SK-N-SH (cell line): ENCODE data around the gene AMACR. TPM values are rescaled to one million over a fixed set of nuclear protein-coding genes. Genes with fewer than 3 reads are reported as not detected.

ENCODE experiments used
- CTCF ChIA-PET: fragments of 300-600, 350-600 bp; formaldehyde crosslinking; extraction: SDS; loops from one replicate; lab custom pipeline; 2021; lab: Yijun Ruan, JAX
- POLR2A ChIA-PET: fragments of 350-600 bp; sonication (Branson Sonifier 250); formaldehyde crosslinking; extraction: SDS; loops from one replicate; lab custom pipeline; 2020; ENCODE audit warnings: antibody characterized with exemption, inconsistent platforms; lab: Yijun Ruan, JAX
- DNase-seq: peaks from one replicate; pipeline ENCODE4 v3.0.0; 2012
- H2AFZ ChIP-seq: fragments of 200-600 bp; sonication (generic); 2 replicates; pipeline ENCODE4 v1.8.1; 2016; ENCODE audit warnings: antibody characterized with exemption, mild to moderate bottlenecking, low read depth
- H3F3A ChIP-seq: fragments of 200-600 bp; sonication (generic); replicated peaks from 2 replicates; pipeline ENCODE3; 2016; ENCODE audit warnings: antibody characterized with exemption, mild to moderate bottlenecking; ENCODE audit not compliant: insufficient read depth
- H3K27ac ChIP-seq, 2 experiments: fragments of 200-500 bp in 1 of 2; fragments of 200-600 bp in 1 of 2; sonication (Bioruptor generic) in 1 of 2; sonication (generic), shearing (Covaris generic) in 1 of 2; 2 replicates each; pipeline versions ENCODE4 v1.5.1 to v1.6.1; 2014 to 2016; ENCODE audit warnings: low read depth in 2 of 2, inconsistent platforms in 1 of 2, low read length in 1 of 2, mild to moderate bottlenecking in 1 of 2, mixed read lengths in 1 of 2
- H3K27me3 ChIP-seq: fragments of 200-600 bp; sonication (generic), shearing (Covaris generic); 2 replicates; pipeline ENCODE4 v1.6.1; 2016; ENCODE audit warnings: mixed run types; ENCODE audit not compliant: insufficient read depth
- H3K36me3 ChIP-seq, 2 experiments: fragments of 200-500 bp in 1 of 2; fragments of 200-600 bp in 1 of 2; sonication (Bioruptor generic) in 1 of 2; sonication (generic) in 1 of 2; replicated peaks in 1 of 2; 2 replicates each; pipeline versions ENCODE3 to v1.5.1; 2014 to 2016; ENCODE audit warnings: low read length in 1 of 2, mild to moderate bottlenecking in 1 of 2; ENCODE audit not compliant: insufficient read depth in 2 of 2, control insufficient read depth in 1 of 2
- H3K4me1 ChIP-seq, 2 experiments: fragments of 200-500 bp in 1 of 2; fragments of 200-600 bp in 1 of 2; sonication (Bioruptor generic) in 1 of 2; sonication (generic), shearing (Covaris generic) in 1 of 2; 2 replicates each; pipeline versions ENCODE4 v1.5.1 to v1.6.1; 2014 to 2016; ENCODE audit warnings: low read depth in 1 of 2, low read length in 1 of 2, mixed run types in 1 of 2; ENCODE audit not compliant: insufficient read depth in 2 of 2, control insufficient read depth in 1 of 2
- H3K4me2 ChIP-seq: fragments of 200-600 bp; sonication (generic), shearing (Covaris generic); 2 replicates; pipeline ENCODE4 v1.6.1; 2017; ENCODE audit warnings: mixed run types
- H3K4me3 ChIP-seq, 2 experiments: fragments of 200-500 bp in 1 of 2; fragments of 200-600 bp in 1 of 2; sonication (Bioruptor generic) in 1 of 2; sonication (generic), shearing (Covaris generic) in 1 of 2; 2 replicates each; pipeline versions ENCODE4 v1.5.1 to v1.8.1; 2014 to 2016; ENCODE audit warnings: low read depth in 2 of 2, inconsistent platforms in 1 of 2, low read length in 1 of 2, mild to moderate bottlenecking in 1 of 2, mixed read lengths in 1 of 2, moderate library complexity in 1 of 2
- H3K79me2 ChIP-seq: fragments of 200-600 bp; sonication (generic); 2 replicates; pipeline ENCODE4 v1.8.1; 2017; ENCODE audit warnings: mild to moderate bottlenecking; ENCODE audit not compliant: insufficient read depth
- H3K9ac ChIP-seq: fragments of 200-600 bp; sonication (generic); 2 replicates; pipeline ENCODE4 v1.6.1; 2017; ENCODE audit warnings: mixed run types
- H3K9me2 ChIP-seq: fragments of 200-600 bp; sonication (generic); 2 replicates; pipeline ENCODE4 v1.6.1; 2017; ENCODE audit warnings: mixed run types
- H3K9me3 ChIP-seq: fragments of 200-600 bp; sonication (generic); 2 replicates; pipeline ENCODE4 v1.6.1; 2017; ENCODE audit warnings: mixed run types, mild to moderate bottlenecking, moderate library complexity
- H4K20me1 ChIP-seq: fragments of 200-600 bp; sonication (generic); 2 replicates; pipeline ENCODE4 v1.6.1; 2017; ENCODE audit warnings: mild to moderate bottlenecking, mixed run types; ENCODE audit not compliant: insufficient read depth
- CHD2 ChIP-seq: fragments of 150-350 bp; IDR thresholded peaks from 2 replicates; pipeline ENCODE4 v1.6.1; 2018; ENCODE audit warnings: low read length; ENCODE audit not compliant: partially characterized antibody
- ELF1 ChIP-seq: IDR thresholded peaks from 2 replicates; pipeline ENCODE4 v1.4.0; 2012
- FOSL2 ChIP-seq: IDR thresholded peaks from 2 replicates; pipeline ENCODE4 v1.4.0; 2012; ENCODE audit warnings: low read depth, mild to moderate bottlenecking, moderate library complexity, borderline replicate concordance
- FOXJ3 ChIP-seq: sonication (generic); formaldehyde crosslinking; IDR thresholded peaks from 2 replicates; pipeline ENCODE4 v1.5.1; 2020; ENCODE audit warnings: mild to moderate bottlenecking, missing genetic modification reagents
- FOXM1 ChIP-seq: IDR thresholded peaks from 2 replicates; pipeline ENCODE4 v1.4.0; 2012; ENCODE audit warnings: low read depth, mild to moderate bottlenecking
- GATA2 ChIP-seq: sonication (generic); formaldehyde crosslinking; IDR thresholded peaks from 2 replicates; pipeline ENCODE4 v1.5.0; 2020; ENCODE audit warnings: mild to moderate bottlenecking, missing genetic modification reagents
- IRF3 ChIP-seq: fragments of 150-350 bp; IDR thresholded peaks from 2 replicates; pipeline ENCODE4 v1.6.1; 2016; ENCODE audit warnings: mild to moderate bottlenecking, low read depth, low read length
- RAD21 ChIP-seq: IDR thresholded peaks from 2 replicates; pipeline ENCODE4 v1.6.1; 2012; ENCODE audit warnings: mild to moderate bottlenecking, low read length
- RCOR1 ChIP-seq: fragments of 150-350 bp; IDR thresholded peaks from 2 replicates; pipeline ENCODE4 v1.6.1; 2017; ENCODE audit warnings: antibody characterized with exemption, low read length
- REST ChIP-seq: IDR thresholded peaks from 2 replicates; pipeline ENCODE4 v1.6.1; 2012; ENCODE audit warnings: mild to moderate bottlenecking, low read depth, low read length, moderate library complexity
- SIN3A ChIP-seq: IDR thresholded peaks from 2 replicates; pipeline ENCODE4 v1.6.1; 2012; ENCODE audit warnings: low read depth, mild to moderate bottlenecking, low read length, moderate library complexity, borderline replicate concordance
- SMC3 ChIP-seq: IDR thresholded peaks from 2 replicates; pipeline ENCODE4 v1.6.1; 2012; ENCODE audit warnings: low read depth, low read length, improper control_type of control experiment
- TAF1 ChIP-seq: IDR thresholded peaks from 2 replicates; pipeline ENCODE4 v1.6.1; 2012; ENCODE audit warnings: low read depth, mild to moderate bottlenecking, low read length, moderate library complexity, borderline replicate concordance
- TEAD4 ChIP-seq: IDR thresholded peaks from 2 replicates; pipeline ENCODE4 v1.4.0; 2012; ENCODE audit warnings: mild to moderate bottlenecking, borderline replicate concordance; ENCODE audit not compliant: insufficient read depth
- USF1 ChIP-seq: IDR thresholded peaks from 2 replicates; pipeline ENCODE4 v1.4.0; 2012; ENCODE audit warnings: low read depth, borderline replicate concordance
- USF2 ChIP-seq: fragments of 150-350 bp; IDR thresholded peaks from 2 replicates; pipeline ENCODE4 v1.6.1; 2017; ENCODE audit warnings: antibody characterized with exemption, low read length, low read depth, borderline replicate concordance
- YY1 ChIP-seq: IDR thresholded peaks from 2 replicates; pipeline ENCODE4 v1.4.0; 2012; ENCODE audit warnings: low read depth, mild to moderate bottlenecking
- WGBS: methylation state at CpG from one replicate; pipeline ENCODE4 v1.1.6; 2017; ENCODE audit warnings: low lambda C conversion rate; 5-methylcytosine and 5-hydroxymethylcytosine counted together
- polyA plus RNA-seq, 3 experiments: library from polyadenylated mRNA; depleted of rRNA; stranded (reverse); fragments of >200 nt; gene quantifications; 2 replicates each; pipeline ENCODE4 v1.2.3, GENCODE V29; 2012
- TF ChIP-seq, protein P1 (sequence below): IDR thresholded peaks from 2 replicates; pipeline ENCODE4 v1.4.0; 2012; ENCODE audit warnings: low read depth

AMACR gene
- polyA plus RNA-seq, 1 of the 3 experiments (the other 2 are of a cell fraction) = 11.8 TPM

DNA sequence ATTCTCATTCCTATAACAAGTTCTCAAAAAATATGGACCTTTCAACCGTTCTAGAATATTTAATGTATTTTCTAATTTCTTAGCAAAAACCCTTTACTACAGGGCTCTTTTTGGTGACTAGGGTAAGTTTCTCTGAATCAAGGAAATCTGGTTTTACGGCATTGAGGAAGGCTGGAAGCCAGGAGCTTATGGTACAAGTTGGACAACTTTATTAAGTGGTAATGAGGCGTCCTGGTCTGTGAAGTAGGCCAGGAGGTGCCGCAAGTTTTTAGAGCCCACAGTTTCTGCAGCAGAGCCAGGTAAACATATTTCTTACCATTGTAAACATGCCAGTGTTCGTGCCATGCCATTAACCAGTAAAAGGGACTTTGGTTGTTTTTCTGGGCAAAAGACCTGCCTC is 49.7 kb upstream of the AMACR start:
- Histone ChIP-seq H3K79me2 (no peaks in the 10 kb centered on the region), H3K27me3 (no peaks in the 10 kb centered on the region), H3K9me3 (no peaks in the 10 kb centered on the region), H3K9ac (no peak overlapping the region), H3K4me2 (no peak overlapping the region), H3K4me3 (no peak overlapping the region), H3K9me2 (no peaks in the 10 kb centered on the region), H2AFZ (no peak overlapping the region), H3K27ac (no peak overlapping the region), H3F3A (peaks cover 8% of the 10 kb centered on the region), H3K36me3 (peaks cover 0 to 4% of the 10 kb centered on the region in 2 experiments), H3K4me1 (peaks cover 0 to 16% of the 10 kb centered on the region in 2 experiments; a peak in 2 of 4 replicates), H4K20me1 (no peaks in the 10 kb centered on the region)
- no peak for DNase-seq
- TF ChIP-seq CHD2 (no peak), GATA2 (CRISPR knock-in tag) (no peak), REST (no peak), FOSL2 (no peak), RCOR1 (no peak), YY1 (no peak), FOXJ3 (no peak), SMC3 (no peak), FOXM1 (no peak), RAD21 (no peak)
- ChIA-PET CTCF (no interaction called here), POLR2A (no interaction called here)
- 91% methylated on average over 5 of the region's 5 CpGs for WGBS

DNA sequence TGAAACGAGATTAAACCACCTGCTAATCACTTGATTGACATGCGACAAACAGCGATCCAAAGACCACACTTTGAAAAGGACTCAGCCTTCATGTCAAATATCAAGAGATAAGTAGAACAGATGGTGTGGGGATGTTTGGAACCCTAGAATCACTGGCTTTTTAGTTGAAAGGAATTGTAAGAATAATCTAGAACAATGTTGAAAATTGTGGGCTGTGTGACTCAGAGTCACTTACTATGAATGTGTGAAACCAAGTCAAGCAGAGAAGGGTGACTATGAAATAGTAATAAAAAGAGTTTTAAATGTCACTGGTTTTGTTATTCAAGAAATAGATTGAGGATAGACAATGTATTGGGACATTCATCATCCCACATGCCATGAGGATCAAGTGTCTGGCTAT is 49.3 kb upstream of the AMACR start:
- CTCF ChIA-PET = no interaction called here
- no peak overlapping the region for H3K4me2 ChIP-seq
- H3K9me3 ChIP-seq = no peaks in the 10 kb centered on the region
- no peaks in the 10 kb centered on the region for H3K79me2 ChIP-seq
- H3F3A ChIP-seq = peaks cover 13% of the 10 kb centered on the region
- H3K4me3 ChIP-seq = no peak overlapping the region
- POLR2A ChIA-PET = no interaction called here
- H3K27me3 ChIP-seq = no peaks in the 10 kb centered on the region
- no peak for DNase-seq
- no peak overlapping the region for H2AFZ ChIP-seq
- no peaks in the 10 kb centered on the region for H3K9me2 ChIP-seq
- peaks cover 0 to 16% of the 10 kb centered on the region in 2 experiments; a peak in 3 of 4 replicates for H3K4me1 ChIP-seq
- TF ChIP-seq IRF3 (no peak), TAF1 (no peak), USF2 (no peak), SIN3A (no peak), ELF1 (no peak), USF1 (no peak), CHD2 (no peak), TEAD4 (no peak), SMC3 (no peak)
- TF ChIP-seq, protein P1, sequence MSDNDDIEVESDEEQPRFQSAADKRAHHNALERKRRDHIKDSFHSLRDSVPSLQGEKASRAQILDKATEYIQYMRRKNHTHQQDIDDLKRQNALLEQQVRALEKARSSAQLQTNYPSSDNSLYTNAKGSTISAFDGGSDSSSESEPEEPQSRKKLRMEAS = no peak
- H3K27ac ChIP-seq = no peak overlapping the region
- no peaks in the 10 kb centered on the region for H4K20me1 ChIP-seq
- peaks cover 0 to 4% of the 10 kb centered on the region in 2 experiments for H3K36me3 ChIP-seq
- no peak overlapping the region for H3K9ac ChIP-seq
- 95% methylated on average over 3 of the region's 3 CpGs for WGBS
